ENCODE measurements around the gene STPG2.

Gene STPG2

DNA sequence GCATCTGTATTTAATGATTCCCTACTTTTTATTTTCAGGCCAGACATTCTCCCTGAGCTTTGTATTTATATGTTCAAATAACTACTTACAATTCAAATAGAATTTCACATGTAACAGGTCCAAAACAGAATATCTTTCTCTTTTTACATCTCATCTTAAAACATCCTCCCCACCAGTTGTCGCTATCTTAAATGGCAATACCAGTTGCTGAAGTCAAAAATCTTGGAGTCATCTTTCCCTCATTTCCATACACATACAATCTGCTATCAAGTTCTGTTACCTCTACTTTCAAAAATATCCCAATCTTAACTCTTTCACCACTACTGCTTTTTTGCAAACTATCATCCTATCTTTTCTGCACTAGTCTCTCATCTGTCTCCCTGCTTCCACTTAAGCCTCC is 330.5 kb downstream of the STPG2 start:
- DNase-seq (ENCODE audit: low spot score), result no peak

- DNase-seq (ENCODE audit: low spot score), result peak; percentile 37
Measured at GRCh38 chr4:97786306-97786920, 356.9 kb downstream of the STPG2 start.

GRCh38 chr4:97778174-97778573 is 365.1 kb downstream of the STPG2 start:
- DNase-seq (ENCODE audit: low spot score), result no peak

DNA sequence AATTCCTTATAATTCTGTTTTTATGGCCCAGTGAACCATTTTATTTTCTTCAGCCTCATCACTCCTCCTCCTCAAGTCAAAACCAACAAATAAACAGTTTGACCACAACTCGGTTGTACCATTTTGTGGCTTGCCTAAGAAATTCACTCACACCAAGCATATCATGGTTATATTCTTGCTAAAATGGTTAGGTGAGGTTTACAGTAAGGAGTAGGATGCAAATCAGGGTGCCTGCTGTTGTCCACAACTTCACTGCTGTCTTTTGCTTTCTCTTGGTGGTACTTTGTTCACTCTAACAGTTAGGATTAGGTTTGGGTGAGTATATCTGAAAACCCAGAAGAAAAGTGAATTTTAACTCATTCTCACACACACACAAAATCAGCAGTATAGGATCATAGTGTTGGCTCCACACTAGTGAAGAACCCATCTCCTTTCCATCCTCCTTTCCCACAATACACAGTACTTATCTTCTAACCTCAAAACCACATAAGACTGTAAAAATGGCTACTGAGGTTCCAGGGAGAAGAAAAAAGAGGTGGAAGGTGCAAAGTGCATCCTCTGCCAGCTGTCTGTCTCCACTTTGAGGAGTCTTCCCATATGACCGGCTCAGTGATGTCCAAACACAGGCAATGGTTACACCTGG is 368.8 kb downstream of the STPG2 start:
- DNase-seq (ENCODE audit: low spot score), result no peak

GRCh38 chr4:97770222-97770621 is 373.1 kb downstream of the STPG2 start:
- no peak for DNase-seq (ENCODE audit: low spot score)

DNA sequence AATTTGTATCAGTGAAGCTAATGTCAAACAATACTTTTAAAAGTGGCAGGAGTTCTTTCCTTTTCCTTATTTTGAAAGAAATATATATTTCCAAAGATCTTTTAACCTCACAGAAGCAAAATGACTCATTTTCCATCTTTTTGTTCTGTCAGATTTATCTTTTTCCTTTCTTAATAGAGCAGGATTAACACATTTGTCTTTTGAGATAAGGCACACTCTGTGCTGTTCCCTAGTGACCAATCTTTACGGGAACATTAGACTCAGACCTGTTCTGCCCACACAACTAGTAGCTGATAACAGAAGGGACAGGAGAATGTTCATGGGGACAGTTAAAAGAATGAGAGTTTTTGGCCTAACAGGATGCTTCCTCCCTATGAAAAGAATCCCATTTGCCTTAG is 381.2 kb downstream of the STPG2 start:
- DNase-seq (ENCODE audit: low spot score), result no peak

DNA sequence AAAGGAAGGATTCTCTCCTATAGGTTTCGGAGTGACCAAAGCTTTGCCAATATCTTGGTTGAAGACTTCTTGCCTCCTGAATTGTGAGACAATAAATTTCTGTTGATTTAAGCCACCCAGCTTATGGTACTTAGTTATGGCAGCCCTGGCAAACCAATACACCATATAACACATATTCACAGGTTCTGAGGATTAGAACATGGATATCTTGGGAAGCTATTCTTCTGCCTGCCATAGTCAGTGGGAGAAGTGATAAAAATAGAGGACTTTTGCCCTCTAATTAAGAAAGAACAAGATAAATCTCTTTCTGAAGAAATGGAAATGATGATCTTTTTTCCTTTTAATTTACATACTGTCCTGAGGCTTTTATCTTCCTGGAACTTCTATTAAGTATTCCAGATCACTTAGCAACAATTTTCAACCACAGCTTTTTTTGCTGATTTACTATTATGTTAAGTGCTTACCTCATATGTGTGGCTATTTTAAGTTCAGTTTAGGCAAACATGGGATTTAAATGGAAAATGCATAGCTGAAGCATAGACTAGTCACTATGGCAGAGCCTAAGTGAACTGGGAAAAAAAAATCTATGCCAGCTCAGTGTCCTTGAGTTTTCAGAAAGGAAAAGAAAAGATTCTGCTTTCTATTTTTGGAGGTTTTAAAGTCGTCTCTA is 381.7 kb downstream of the STPG2 start:
- DNase-seq (ENCODE audit: low spot score), result no peak

DNA sequence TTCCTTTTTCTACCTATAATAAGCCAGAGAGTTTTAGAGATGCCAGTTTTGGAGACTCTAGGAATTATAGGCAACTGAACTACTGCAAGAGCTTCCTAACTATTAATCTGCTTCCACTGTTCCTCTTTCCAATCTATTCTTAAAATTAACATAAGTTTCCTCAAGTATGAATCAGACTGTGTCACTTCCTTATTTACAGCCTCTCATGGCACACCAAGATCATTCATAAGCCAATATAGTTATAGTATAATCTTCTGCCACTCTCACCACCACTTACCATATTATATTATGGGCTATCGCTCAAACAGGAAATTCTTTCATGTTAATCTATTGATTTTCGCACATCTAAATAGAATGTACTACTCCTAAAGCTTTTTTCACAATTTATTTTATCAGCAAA is 383.5 kb downstream of the STPG2 start:
- DNase-seq (ENCODE audit: low spot score), result peak; percentile 50

- no peak for DNase-seq (ENCODE audit: low spot score)
Measured at GRCh38 chr4:97752599-97752998, 390.7 kb downstream of the STPG2 start.

GRCh38 chr4:97747945-97748344 is 395.3 kb downstream of the STPG2 start:
- DNase-seq (ENCODE audit: low spot score), result no peak

DNA sequence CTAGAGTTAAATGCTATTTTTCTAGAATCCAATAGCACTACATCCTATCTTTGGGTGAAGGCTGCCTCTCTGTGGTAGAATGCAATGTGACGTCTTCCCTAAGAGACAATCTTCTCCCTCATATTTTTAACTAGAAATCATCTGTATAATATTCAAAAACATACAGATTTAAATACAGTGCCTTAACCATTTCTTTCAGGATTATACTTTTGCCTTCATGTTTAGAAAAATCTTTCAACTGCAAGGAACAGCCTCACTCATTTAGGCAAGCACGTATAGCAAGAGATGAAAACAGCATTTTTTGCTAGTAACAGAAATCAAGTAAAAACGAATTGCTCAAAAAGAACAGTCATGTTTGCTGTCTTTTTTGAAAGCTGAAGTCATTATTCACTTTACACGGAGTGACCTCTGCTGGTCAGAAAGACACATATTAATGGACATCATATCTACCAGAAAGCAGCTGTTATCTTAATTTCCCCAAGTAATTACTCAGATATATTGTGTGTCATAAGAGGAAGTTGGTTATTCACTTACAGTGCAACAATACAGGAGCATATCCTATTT is 422.3 kb downstream of the STPG2 start:
- peak; percentile 70 for DNase-seq (ENCODE audit: low spot score)

GRCh38 chr4:97691111-97691605 is 452.1 kb downstream of the STPG2 start:
- DNase-seq (ENCODE audit: low spot score), result no peak

DNA sequence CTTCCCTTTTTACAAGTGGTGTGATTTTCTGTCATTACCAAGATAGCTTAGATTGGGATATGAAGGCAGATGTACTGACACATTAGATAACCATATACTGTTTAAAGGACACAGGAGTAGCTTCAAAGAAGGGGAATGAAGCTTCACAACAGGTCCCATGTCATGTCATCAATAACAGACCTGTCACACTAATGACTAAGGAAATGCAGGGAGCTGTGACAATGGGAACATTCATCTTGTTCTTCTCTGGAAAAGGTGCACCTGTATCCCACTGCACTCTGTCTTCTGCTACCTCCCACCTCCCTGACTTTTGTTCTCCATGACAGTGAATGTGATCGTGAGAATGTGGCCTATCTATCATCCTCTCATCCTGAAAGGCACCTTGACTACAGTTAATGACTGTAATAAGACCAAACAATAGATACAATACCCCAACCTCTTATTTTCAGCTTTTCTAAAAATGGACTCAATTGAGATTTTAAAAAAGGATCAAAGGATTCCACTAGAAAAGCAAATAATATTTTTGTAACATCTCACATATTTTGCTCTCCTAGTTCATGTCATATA is 472.5 kb downstream of the STPG2 start:
- no peak for DNase-seq (ENCODE audit: low spot score)

DNA sequence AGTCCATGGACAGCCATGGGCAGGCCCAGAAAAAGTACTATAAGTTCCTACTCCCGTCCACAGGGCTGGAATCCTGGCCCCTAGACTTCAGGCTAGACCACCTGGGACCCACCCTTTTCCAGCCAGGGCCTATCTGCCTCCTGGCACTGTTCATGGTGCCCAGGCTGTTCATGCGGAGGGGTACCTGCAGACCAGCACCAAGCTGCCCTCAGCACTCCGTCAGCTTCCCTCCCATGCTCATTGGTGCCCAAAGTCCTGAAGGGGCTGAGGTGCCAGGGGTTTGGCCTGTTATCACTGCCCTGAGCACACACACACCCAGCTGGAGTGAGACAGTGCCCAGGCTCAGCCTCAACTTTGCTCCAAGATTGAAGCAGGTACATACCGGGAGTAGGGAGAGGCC is 477.7 kb downstream of the STPG2 start:
- no peak for DNase-seq (ENCODE audit: low spot score)

DNA sequence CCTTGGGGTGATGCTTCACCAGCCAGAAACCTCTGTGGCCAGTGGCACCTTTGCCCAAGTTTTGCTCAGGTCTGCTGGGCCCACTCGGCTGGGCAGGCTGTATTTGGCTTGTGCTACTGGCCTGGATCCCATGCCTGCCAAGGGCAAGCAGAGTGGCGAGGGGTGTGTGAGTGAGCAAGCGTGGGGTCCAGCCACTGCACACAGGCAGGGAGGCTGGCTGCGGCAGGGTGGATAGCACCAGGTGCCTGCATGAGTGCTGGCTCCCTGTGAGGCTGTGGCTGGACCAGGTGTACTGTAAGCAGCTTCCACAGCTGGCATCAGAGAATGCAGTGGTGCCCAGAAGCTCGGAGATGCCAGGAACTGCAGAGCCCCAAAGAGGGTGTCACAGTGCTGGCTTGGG is 478.5 kb downstream of the STPG2 start:
- no peak for DNase-seq (ENCODE audit: low spot score)

DNA sequence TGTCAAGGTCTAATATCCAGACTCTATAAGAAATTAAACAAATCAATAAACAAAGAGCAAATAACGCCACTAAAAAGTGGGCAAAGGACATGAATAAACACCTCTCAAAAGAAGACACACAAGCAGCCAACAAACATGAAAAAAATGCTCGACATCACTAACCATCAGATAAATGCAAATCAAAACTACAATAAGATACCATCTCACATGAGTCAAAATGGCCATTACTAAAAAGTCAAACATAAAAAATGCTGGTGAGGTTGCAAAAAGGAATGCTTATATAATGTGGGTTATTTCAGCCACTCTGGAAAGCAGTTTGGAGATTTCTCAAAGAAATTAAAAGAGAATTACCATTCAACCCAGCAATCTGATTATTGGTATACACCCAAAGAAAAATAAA is 481.1 kb downstream of the STPG2 start:
- peak; percentile 2 for DNase-seq (ENCODE audit: low spot score)

- DNase-seq (ENCODE audit: low spot score), result peak; percentile 86
Measured at GRCh38 chr4:97656044-97656720, 487.1 kb downstream of the STPG2 start.

DNA sequence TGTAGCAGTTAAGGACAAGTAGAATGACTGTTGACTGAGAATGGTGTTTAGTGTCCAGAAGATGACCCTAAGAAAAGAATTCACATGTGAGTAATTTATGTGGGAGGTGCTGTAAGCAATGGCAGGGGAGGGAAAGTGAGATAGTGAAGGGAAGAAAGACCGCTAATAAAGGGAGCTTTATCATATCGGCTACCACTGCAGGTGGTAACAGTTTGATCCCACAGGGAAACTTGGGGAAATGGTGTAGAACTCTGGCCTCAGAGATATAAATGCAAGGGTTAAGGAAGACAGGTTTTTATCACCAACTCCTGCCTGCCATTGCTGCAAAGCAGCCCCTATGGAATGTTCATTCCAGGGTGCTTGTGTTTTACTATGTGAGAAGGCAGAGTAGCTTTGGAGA is 489.6 kb downstream of the STPG2 start:
- DNase-seq (ENCODE audit: low spot score), result no peak

- DNase-seq (ENCODE audit: low spot score), result peak; percentile 9
Measured at GRCh38 chr4:97646997-97647396, 496.3 kb downstream of the STPG2 start.

DNA sequence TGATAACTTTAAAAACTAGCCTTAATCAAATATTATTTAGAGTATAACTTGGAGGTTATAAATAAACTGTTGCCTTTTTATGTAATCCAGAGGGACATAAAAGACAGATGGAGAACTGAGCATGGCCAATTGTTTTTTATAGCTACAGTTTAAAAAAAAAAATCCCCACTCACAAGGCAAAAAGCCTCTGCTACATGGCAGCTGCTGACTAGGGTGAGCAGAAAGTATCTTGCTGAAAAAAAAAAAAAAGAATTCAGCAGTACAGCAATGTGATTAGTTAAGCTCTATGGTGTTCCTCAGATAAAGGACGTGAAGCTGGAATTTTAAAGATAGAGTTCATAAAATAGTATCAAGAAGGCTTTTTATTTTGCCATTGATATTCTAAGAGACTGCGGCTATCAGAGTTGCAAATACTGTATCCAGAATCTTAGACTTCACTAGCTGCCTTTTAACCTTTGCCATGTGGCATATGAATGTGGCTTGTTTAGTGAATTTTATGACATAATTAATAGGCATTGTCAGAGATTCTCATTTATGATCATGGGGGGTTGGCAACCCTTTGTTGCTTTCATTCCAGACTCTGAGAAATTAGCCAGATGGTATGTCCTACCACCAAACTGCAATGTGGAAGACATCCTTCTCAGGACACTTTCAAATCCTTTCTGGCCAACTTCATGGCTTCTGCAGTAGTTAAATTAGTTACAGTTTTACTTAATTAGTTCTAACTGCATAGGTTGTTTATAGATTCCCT is 498.0 kb downstream of the STPG2 start:
- DNase-seq (ENCODE audit: low spot score), result no peak

DNA sequence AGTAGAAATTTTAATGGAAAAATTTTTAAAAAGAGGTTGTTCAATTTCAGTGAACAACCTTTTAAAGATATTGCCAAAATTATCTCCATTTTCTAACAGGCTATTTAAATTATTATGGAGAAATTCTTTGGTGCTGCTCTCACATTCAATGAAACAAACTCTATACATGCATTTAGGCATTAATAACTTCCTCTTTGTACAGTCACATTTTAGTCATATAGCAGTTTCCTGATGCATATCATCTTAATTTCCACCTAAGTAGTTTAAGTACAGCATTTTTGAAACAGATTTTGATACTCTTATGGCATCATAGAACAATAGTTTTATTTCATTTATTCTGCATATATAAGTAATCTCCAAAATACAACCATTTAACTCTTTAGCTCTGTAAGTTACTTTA is 500.1 kb downstream of the STPG2 start:
- no peak for DNase-seq (ENCODE audit: low spot score)

Data from kidney tubule cell (primary cell).